Measurements from ENCODE around the gene NLRP3. TPM values are rescaled to one million over a fixed set of nuclear protein-coding genes. Genes with fewer than 3 reads are reported as not detected.

NLRP3 gene
- total RNA-seq, 1 experiment from 2014 or later: not detected

GRCh38 chr1:247448107-247448791, 32.3 kb downstream of the NLRP3 start:
- H3K14ac ChIP-seq (ENCODE audit: insufficient read depth, low read length): peak overlapping the region; percentile 77; the same call in 1 of the 2 replicates
- H2AFZ ChIP-seq (ENCODE audit: low read length): peak overlapping the region; percentile 80
- Mint-ChIP-seq H3K27me3 (ENCODE audit: low read depth) (peaks cover 11% of the 10 kb centered on the region), H3K36me3 (ENCODE audit: insufficient read depth in 1 of 3, low read depth in 3 of 3) (no peaks in the 10 kb centered on the region; a peak in 1 of 7 replicates), H3K27ac (peak overlapping the region in 1 of 3 experiments; percentile 74; a peak in 2 of 7 replicates), H3K9me3 (peaks cover 0 to 3% of the 10 kb centered on the region in 2 experiments; a peak in 1 of 5 replicates), H3K4me3 (peak overlapping the region; percentile 53 to 68), H3K4me1 (peaks cover 6 to 12% of the 10 kb centered on the region in 2 experiments)
- no peaks in the 10 kb centered on the region for H3K79me1 ChIP-seq (ENCODE audit: insufficient read depth, low read depth, low read length, poor library complexity, severe bottlenecking)
- peak overlapping the region; percentile 58 for H3K4me2 ChIP-seq (ENCODE audit: insufficient read depth, insufficient read length, low read length)
- peak overlapping the region; percentile 35 for H3K9ac ChIP-seq (ENCODE audit: extremely low read depth, insufficient read length, low read length)
- no peak overlapping the region for H4K91ac ChIP-seq (ENCODE audit: insufficient read length, low read depth, low read length)
- H3K4ac ChIP-seq (ENCODE audit: low read depth, low read length): no peak overlapping the region
- peaks cover 3% of the 10 kb centered on the region for H3K23me2 ChIP-seq (ENCODE audit: insufficient read length, low read depth, low read length, poor library complexity, severe bottlenecking)
- H3K9me3 ChIP-seq (ENCODE audit: control insufficient read depth, low read depth, low read length): no peaks in the 10 kb centered on the region
- H3K56ac ChIP-seq (ENCODE audit: insufficient read length, low read depth, low read length): no peak overlapping the region
- peak overlapping the region; percentile 41 for H3K18ac ChIP-seq (ENCODE audit: insufficient read length, low read depth, low read length)
- H2BK120ac ChIP-seq (ENCODE audit: low read depth, low read length, poor library complexity, severe bottlenecking): no peak overlapping the region
- no peak overlapping the region for H3K27ac ChIP-seq (ENCODE audit: insufficient read length, low read depth, low read length)
- no CpG with 5 or more reads among the region's 31 CpGs for WGBS (ENCODE audit: extremely low coverage, insufficient read length, low lambda C conversion rate)
- H4K5ac ChIP-seq (ENCODE audit: insufficient read length, low read depth, low read length): no peak overlapping the region
- H3T11ph ChIP-seq (ENCODE audit: low read length): no peak overlapping the region
- no peak overlapping the region for H4K8ac ChIP-seq (replicated peaks; ENCODE audit: insufficient read length, low read depth, low read length)
- no peaks in the 10 kb centered on the region for H3K4me1 ChIP-seq (ENCODE audit: insufficient read depth, low read length)
- peak; percentile 86 for DNase-seq
- H2BK12ac ChIP-seq (ENCODE audit: insufficient read length, low read depth, low read length): no peak overlapping the region
- no peak overlapping the region for H2BK5ac ChIP-seq (ENCODE audit: insufficient read length, low read length)
- H3K79me2 ChIP-seq (ENCODE audit: insufficient read depth, low read length): no peaks in the 10 kb centered on the region
- H2BK20ac ChIP-seq (ENCODE audit: low read depth, low read length, poor library complexity, severe bottlenecking): no peak overlapping the region
- no peaks in the 10 kb centered on the region for H4K20me1 ChIP-seq (ENCODE audit: control insufficient read depth, insufficient read depth, insufficient read length)
- no peaks in the 10 kb centered on the region for H3K27me3 ChIP-seq (ENCODE audit: insufficient read depth, low read length)
- no peak overlapping the region for H2AK5ac ChIP-seq (ENCODE audit: insufficient read length, low read length)
- H3K23ac ChIP-seq (ENCODE audit: insufficient read length, low read depth, low read length): no peak overlapping the region
- H2BK15ac ChIP-seq (ENCODE audit: low read depth, low read length): no peak overlapping the region
- TF ChIP-seq CTCF (conservative IDR thresholded peaks at IDR 0.05): peak; percentile 35; the same call in 2 of the 3 replicates

All from H9 (cell line).